IgD-negative memory B cell (primary cell): ENCODE measurements around the gene MIER2. TPM values are rescaled to one million over a fixed set of nuclear protein-coding genes. Genes with fewer than 3 reads are reported as not detected.
"Not testable (repeated sequence)": the region's sequence is repeated elsewhere in the genome, so short reads cannot be mapped to it uniquely, and the experiment has no call there.

Experiments
- H3K27ac Mint-ChIP-seq, 3 donors: one replicate each; pipeline ENCODE4 v1.8.0; 2020 to 2022; ENCODE audit warnings: mild to moderate bottlenecking in 3 of 3, mixed read lengths in 3 of 3, moderate library complexity in 1 of 3
- H3K27me3 Mint-ChIP-seq: one replicate; pipeline ENCODE4 v1.8.0; 2021; ENCODE audit warnings: mixed read lengths
- H3K36me3 Mint-ChIP-seq: one replicate; pipeline ENCODE4 v1.8.0; 2020; ENCODE audit warnings: mild to moderate bottlenecking, mixed read lengths
- H3K4me1 Mint-ChIP-seq, 3 donors: one replicate each; pipeline ENCODE4 v1.8.0; 2020 to 2022; ENCODE audit warnings: mixed read lengths in 3 of 3, mild to moderate bottlenecking in 1 of 3
- H3K4me3 Mint-ChIP-seq, 4 donors: one replicate each; pipeline ENCODE4 v1.8.0; 2020 to 2022; ENCODE audit warnings: mild to moderate bottlenecking in 4 of 4, mixed read lengths in 4 of 4, moderate library complexity in 3 of 4
- H3K9me3 Mint-ChIP-seq, 3 donors: one replicate each; pipeline ENCODE4 v1.8.0; 2020 to 2021; ENCODE audit warnings: mixed read lengths in 3 of 3, mild to moderate bottlenecking in 1 of 3
- polyA plus RNA-seq: library from polyadenylated mRNA; unstranded; fragments of 300-500 nt; fragmentation: Illumina TruSeq; gene quantifications from one replicate; pipeline ENCODE4 v1.2.3, GENCODE V29; 2021

MIER2 gene, protein sequence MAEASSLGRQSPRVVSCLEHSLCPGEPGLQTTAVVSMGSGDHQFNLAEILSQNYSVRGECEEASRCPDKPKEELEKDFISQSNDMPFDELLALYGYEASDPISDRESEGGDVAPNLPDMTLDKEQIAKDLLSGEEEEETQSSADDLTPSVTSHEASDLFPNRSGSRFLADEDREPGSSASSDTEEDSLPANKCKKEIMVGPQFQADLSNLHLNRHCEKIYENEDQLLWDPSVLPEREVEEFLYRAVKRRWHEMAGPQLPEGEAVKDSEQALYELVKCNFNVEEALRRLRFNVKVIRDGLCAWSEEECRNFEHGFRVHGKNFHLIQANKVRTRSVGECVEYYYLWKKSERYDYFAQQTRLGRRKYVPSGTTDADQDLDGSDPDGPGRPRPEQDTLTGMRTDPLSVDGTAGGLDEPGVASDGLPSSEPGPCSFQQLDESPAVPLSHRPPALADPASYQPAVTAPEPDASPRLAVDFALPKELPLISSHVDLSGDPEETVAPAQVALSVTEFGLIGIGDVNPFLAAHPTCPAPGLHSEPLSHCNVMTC
- polyA plus RNA-seq, result 7.5 TPM

GRCh38 chr19:344625-345319 is at the start of gene MIER2:
TSS of gene MIER2 (minus strand) at chr19:344796. CDS start at chr19:344782, 14 bp downstream.
- Mint-ChIP-seq H3K27me3 (no peaks in the 10 kb centered on the region), H3K27ac (peak within 1 kb of the TSS; percentile 8 to 87 (median 54)), H3K4me1 (peaks cover 8 to 35% (median 10%) of the 10 kb centered on the region in 3 donors), H3K36me3 (peaks cover 8% of the 10 kb centered on the region), H3K4me3 (peak within 1 kb of the TSS; percentile 65 to 93 (median 84)), H3K9me3 (no peaks in the 10 kb centered on the region)

DNA sequence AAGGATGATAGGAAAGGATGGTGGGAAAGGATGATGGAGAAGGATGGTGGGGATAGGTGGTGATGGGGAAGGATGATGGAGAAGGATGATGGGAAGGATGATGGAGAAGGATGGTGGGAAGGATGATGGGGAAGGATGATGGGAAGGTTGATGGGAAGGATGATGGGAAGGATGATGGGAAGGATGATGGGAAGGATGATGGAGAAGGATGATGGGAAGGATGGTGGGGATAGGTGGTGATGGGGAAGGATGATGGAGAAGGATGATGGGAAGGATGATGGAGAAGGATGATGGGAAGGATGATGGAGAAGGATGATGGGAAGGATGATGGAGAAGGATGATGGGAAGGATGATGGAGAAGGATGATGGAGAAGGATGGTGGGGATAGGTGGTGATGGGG is 49.0 kb upstream of the MIER2 start:
- H3K27ac Mint-ChIP-seq, H3K4me3 Mint-ChIP-seq, H3K9me3 Mint-ChIP-seq, H3K27me3 Mint-ChIP-seq, H3K36me3 Mint-ChIP-seq, H3K4me1 Mint-ChIP-seq: not testable (repeated sequence)

GRCh38 chr19:392375-392970 is 47.9 kb upstream of the MIER2 start:
- Mint-ChIP-seq H3K27me3 (peaks cover 2% of the 10 kb centered on the region), H3K27ac (peak overlapping the region in 1 of 3 donors; percentile 88), H3K4me3 (no peak overlapping the region), H3K4me1 (no peaks in the 10 kb centered on the region), H3K36me3 (no peaks in the 10 kb centered on the region), H3K9me3 (peaks cover 0 to 4% (median 0%) of the 10 kb centered on the region in 3 donors)

GRCh38 chr19:391726-392374 is 47.3 kb upstream of the MIER2 start:
- H3K4me3 Mint-ChIP-seq, result no peak overlapping the region
- H3K4me1 Mint-ChIP-seq, result no peaks in the 10 kb centered on the region
- peak overlapping the region in 1 of 3 donors; percentile 86 for H3K27ac Mint-ChIP-seq
- peaks cover 0 to 4% (median 0%) of the 10 kb centered on the region in 3 donors for H3K9me3 Mint-ChIP-seq
- no peaks in the 10 kb centered on the region for H3K36me3 Mint-ChIP-seq
- H3K27me3 Mint-ChIP-seq, result peaks cover 2% of the 10 kb centered on the region

GRCh38 chr19:391207-391557 is 46.6 kb upstream of the MIER2 start:
- peaks cover 0 to 4% (median 0%) of the 10 kb centered on the region in 3 donors for H3K9me3 Mint-ChIP-seq
- no peak overlapping the region for H3K4me3 Mint-ChIP-seq
- no peaks in the 10 kb centered on the region for H3K4me1 Mint-ChIP-seq
- no peaks in the 10 kb centered on the region for H3K36me3 Mint-ChIP-seq
- H3K27ac Mint-ChIP-seq, result no peak overlapping the region
- peaks cover 6% of the 10 kb centered on the region for H3K27me3 Mint-ChIP-seq

DNA sequence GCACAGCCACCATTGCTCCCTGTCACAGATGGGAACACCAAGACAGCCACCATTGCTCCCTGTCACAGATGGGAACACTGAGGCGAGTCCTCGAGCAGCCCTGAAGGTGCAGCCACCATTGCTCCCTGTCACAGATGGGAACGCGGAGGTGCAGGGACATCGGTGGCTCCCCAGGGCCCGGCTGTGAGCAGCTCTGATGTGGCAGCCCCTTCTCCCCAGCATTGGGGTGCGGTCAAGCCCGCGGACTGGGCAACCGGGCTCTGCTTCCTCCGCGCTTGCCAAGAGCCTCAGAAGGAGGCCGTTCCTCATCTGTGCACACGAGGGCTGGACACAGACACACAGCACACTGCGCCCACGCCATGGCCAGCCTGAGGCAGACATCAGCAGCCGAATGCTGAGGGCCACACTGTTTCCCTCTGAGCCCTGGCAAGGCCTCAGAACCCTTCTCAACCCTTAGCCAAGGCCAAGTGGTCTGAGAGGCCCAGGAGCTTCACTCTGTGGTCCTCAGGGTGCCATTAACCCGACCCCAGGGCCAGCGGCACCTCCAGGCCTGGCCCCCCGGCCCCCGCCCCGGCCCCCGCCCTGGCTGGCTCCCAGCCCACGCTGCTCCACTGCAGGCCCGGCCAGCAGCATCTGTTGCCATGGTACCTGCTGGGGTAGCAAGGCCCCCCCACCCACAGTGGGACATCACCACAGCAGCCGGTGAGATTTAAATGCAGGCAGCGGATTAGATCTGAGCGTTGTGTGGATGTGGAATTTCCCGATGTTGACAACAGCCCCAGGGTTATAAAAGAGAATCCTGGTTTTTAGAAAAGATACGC is 46.0 kb upstream of the MIER2 start:
- Mint-ChIP-seq H3K27ac (no peak overlapping the region), H3K36me3 (no peaks in the 10 kb centered on the region), H3K9me3 (peaks cover 0 to 4% (median 0%) of the 10 kb centered on the region in 3 donors), H3K4me1 (no peaks in the 10 kb centered on the region), H3K27me3 (peaks cover 9% of the 10 kb centered on the region), H3K4me3 (no peak overlapping the region)

- no peaks in the 10 kb centered on the region for H3K36me3 Mint-ChIP-seq
- H3K4me3 Mint-ChIP-seq, result no peak overlapping the region
- H3K9me3 Mint-ChIP-seq, result peaks cover 0 to 4% (median 0%) of the 10 kb centered on the region in 3 donors
- no peak overlapping the region for H3K27ac Mint-ChIP-seq
- H3K4me1 Mint-ChIP-seq, result no peaks in the 10 kb centered on the region
- H3K27me3 Mint-ChIP-seq, result peaks cover 9% of the 10 kb centered on the region
These were observed 45.3 kb upstream of the MIER2 start for GRCh38 chr19:389935-390289.

DNA sequence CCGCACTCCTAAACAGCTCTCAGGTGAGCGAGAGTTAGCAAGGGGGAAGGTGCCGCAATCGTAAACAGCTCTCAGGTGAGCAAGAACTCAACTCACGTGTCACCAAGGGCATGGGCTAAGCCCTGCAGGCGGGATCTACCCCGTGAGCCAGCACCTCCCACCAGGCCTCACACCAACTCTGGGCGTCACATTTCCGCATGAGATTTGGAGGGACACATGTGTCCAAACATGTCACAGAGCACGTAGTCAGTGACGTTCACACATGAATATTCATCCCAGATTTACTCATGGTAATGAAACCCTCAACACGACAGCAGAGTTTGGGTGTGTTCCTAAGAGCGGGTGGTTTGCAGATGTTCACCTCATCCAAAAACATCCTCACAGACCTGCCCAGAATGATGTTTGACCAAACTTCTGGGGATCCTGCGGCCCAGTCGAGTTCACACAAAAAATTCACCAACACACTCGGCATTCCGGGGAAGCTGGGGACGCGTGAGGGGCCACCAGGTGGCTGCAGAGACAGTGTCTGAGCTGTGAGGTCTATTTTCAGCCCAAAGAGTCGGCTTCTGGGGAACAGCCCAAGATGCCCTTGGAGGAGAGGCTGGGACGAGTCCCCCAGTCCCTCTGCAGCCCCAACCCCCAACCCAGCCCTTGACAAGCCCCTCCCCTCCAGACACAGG is 44.8 kb upstream of the MIER2 start:
- H3K36me3 Mint-ChIP-seq, result no peaks in the 10 kb centered on the region
- no peak overlapping the region for H3K27ac Mint-ChIP-seq
- H3K4me3 Mint-ChIP-seq, result no peak overlapping the region
- peaks cover 10% of the 10 kb centered on the region for H3K27me3 Mint-ChIP-seq
- peaks cover 0 to 5% (median 0%) of the 10 kb centered on the region in 3 donors for H3K9me3 Mint-ChIP-seq
- H3K4me1 Mint-ChIP-seq, result peaks cover 0 to 3% (median 0%) of the 10 kb centered on the region in 3 donors

- Mint-ChIP-seq H3K27ac (no peak overlapping the region), H3K36me3 (no peaks in the 10 kb centered on the region), H3K4me3 (peak overlapping the region in 1 of 4 donors; percentile 39), H3K4me1 (peaks cover 0 to 4% (median 0%) of the 10 kb centered on the region in 3 donors), H3K27me3 (peaks cover 13% of the 10 kb centered on the region), H3K9me3 (peaks cover 0 to 6% (median 0%) of the 10 kb centered on the region in 3 donors)
These were observed 44.1 kb upstream of the MIER2 start for GRCh38 chr19:388691-389090.

GRCh38 chr19:387777-388176 is 43.2 kb upstream of the MIER2 start:
- Mint-ChIP-seq H3K36me3 (no peaks in the 10 kb centered on the region), H3K27ac (peak overlapping the region in 1 of 3 donors; percentile 27), H3K4me1 (peaks cover 1 to 8% (median 2%) of the 10 kb centered on the region in 3 donors), H3K4me3 (no peak overlapping the region), H3K9me3 (peaks cover 0 to 2% (median 2%) of the 10 kb centered on the region in 3 donors), H3K27me3 (peaks cover 15% of the 10 kb centered on the region)

DNA sequence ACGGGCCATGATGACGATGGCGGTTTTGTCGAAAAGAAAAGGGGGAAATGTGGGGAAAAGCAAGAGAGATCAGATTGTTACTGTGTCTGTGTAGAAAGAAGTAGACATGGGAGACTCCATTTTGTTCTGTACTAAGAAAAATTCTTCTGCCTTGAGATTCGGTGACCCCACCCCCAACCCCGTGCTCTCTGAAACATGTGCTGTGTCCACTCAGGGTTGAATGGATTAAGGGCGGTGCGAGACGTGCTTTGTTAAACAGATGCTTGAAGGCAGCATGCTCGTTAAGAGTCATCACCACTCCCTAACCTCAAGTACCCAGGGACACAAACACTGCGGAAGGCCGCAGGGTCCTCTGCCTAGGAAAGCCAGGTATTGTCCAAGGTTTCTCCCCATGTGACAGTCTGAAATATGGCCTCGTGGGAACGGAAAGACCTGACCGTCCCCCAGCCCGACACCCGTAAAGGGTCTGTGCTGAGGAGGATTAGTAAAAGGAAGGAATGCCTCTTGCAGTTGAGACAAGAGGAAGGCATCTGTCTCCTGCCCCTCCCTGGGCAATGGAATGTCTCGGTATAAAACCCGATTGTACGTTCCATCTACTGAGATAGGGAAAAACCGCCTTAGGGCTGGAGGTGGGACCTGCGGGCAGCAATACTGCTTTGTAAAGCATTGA is 42.2 kb upstream of the MIER2 start:
- H3K9me3 Mint-ChIP-seq, H3K36me3 Mint-ChIP-seq, H3K27ac Mint-ChIP-seq, H3K4me3 Mint-ChIP-seq: not testable (repeated sequence)
- Mint-ChIP-seq H3K4me1 (peaks cover 5 to 13% (median 5%) of the 10 kb centered on the region in 3 donors), H3K27me3 (peaks cover 17% of the 10 kb centered on the region)

DNA sequence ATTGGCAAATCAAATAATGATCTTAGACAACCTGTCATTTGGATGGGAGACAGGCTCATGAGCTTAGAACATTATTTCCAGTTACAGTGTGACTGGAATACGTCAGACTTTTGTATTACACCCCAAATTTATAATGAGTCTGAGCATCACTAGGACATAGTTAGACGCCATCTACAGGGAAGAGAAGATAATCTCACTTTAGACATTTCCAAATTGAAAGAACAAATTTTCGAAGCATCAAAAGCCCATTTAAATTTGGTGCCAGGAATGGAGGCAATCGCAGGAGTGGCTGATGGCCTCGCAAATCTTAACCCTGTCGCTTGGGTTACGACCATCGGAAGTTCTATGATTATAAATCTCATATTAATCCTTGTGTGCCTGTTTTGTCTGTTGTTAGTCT is 41.6 kb upstream of the MIER2 start:
- peaks cover 5 to 13% (median 5%) of the 10 kb centered on the region in 3 donors for H3K4me1 Mint-ChIP-seq
- not testable (repeated sequence) for H3K36me3 Mint-ChIP-seq, H3K27ac Mint-ChIP-seq, H3K4me3 Mint-ChIP-seq, H3K9me3 Mint-ChIP-seq
- peaks cover 17% of the 10 kb centered on the region for H3K27me3 Mint-ChIP-seq

DNA sequence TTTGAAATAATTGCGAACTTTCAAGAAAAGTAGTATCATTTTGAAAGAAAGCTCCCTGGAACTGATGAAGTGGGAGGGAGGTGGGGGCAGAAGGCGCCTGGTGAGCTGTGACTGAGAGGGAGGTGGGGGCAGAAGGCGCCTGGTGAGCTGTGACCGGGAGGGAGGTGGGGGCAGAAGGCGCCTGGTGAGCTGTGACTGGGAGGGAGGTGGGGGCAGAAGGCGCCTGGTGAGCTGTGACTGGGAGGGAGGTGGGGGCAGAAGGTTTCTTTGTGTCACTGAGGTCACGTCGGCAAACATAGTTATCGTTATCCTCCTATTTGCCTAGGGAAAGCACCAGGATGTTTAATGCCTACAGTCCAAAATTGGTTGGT is 40.2 kb upstream of the MIER2 start:
- peaks cover 5 to 13% (median 5%) of the 10 kb centered on the region in 3 donors for H3K4me1 Mint-ChIP-seq
- H3K9me3 Mint-ChIP-seq, result peaks cover 0 to 6% (median 4%) of the 10 kb centered on the region in 3 donors
- H3K36me3 Mint-ChIP-seq, result peaks cover 2% of the 10 kb centered on the region
- H3K4me3 Mint-ChIP-seq, result no peak overlapping the region
- H3K27me3 Mint-ChIP-seq, result peaks cover 17% of the 10 kb centered on the region
- H3K27ac Mint-ChIP-seq, result no peak overlapping the region
